Left kidney (tissue), 2 donors: Measurements from ENCODE around the gene KRTAP3-2. TPM values are rescaled to one million over a fixed set of nuclear protein-coding genes. Genes with fewer than 3 reads are reported as not detected.

Experiments
- DNase-seq: peaks from one replicate; pipeline ENCODE4 v3.0.0-alpha.2; 2013
- polyA plus RNA-seq: library from polyadenylated mRNA; unstranded; fragments of 120-200 nt; gene quantifications from one replicate; pipeline ENCODE4 v1.2.1, GENCODE V29; 2013; ENCODE audit not compliant: insufficient read length

Gene KRTAP3-2
- polyA plus RNA-seq, 1 donor = not detected

DNA sequence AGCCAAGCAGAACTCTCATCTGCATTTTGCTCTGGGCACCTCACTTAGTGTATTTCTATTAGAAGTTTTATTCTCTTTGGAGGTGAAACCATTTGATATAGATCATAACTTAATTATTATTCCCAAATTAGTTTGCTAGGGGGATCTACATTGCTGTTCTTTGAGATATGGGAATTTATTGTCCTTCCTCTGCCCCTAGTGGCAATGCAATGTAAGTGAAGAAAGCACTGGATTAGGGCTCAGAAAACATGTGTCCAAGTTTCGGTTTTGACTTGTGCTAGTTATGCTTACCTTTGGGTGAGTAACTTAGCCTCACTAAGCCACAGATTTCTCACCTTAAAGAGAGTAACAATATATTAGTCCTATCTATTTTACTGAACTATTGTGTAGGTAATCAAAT is 35.9 kb downstream of the KRTAP3-2 start:
- DNase-seq = no peak

DNA sequence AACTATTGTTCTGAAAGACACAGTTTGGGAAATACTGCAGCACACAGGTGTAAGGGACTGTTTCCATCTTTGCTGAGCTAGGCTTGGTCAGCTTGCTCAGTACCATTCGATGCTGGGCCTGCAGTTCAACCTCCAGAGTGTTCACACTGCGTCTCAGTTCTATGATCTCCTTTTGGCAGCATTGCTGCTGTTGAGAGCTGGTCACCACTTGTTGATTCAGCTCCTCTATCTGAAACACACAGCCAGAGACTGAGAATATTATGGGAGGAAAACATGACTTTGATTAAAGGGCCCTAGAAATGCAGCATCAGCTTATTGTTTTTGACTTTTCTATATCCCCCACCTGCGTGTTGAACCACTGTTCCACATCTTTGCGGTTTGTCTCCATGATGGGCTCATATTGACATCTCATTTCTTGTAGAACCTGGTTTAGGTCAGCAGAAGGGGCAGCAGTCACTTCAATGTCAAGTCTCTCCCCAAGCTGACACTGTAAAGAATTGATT is 37.6 kb downstream of the KRTAP3-2 start:
- DNase-seq = no peak

DNA sequence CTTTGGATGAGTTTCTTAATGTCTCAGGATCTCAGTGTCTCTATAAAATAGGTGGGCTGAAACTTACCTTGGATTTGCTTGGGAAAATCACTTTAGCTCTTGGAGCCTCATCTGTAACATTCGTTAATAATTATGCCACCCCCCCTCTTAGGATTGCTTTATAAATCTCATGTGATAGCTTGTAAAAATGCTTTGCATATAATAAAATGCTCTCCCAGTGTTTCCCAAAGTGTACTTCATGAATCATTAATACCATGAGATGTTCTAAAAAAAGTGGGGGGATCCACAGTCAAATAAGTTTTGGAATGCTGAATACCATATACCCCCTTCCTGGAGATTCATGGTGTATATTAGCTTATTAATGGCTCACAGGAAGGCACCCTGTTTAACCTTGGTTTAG is 38.1 kb downstream of the KRTAP3-2 start:
- DNase-seq = no peak

DNA sequence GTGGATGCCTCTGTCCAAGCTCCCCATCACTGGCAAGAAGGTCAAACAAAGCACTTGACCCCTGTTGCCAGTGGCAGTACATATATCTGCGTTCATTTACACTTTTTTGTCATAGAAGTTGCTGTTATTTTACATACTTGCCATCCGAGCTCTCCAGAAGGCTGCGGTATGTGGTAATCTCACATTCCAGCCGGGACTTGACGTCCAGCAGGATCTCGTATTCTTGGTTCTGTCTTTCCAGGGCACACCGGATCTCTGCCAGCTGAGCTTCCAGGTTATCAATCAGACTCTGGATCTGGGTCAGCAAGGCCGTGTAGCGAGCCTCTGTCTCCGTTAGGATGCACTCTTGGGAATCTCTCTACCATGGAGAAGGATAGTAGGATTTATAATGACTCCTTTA is 39.6 kb downstream of the KRTAP3-2 start:
- DNase-seq = no peak

DNA sequence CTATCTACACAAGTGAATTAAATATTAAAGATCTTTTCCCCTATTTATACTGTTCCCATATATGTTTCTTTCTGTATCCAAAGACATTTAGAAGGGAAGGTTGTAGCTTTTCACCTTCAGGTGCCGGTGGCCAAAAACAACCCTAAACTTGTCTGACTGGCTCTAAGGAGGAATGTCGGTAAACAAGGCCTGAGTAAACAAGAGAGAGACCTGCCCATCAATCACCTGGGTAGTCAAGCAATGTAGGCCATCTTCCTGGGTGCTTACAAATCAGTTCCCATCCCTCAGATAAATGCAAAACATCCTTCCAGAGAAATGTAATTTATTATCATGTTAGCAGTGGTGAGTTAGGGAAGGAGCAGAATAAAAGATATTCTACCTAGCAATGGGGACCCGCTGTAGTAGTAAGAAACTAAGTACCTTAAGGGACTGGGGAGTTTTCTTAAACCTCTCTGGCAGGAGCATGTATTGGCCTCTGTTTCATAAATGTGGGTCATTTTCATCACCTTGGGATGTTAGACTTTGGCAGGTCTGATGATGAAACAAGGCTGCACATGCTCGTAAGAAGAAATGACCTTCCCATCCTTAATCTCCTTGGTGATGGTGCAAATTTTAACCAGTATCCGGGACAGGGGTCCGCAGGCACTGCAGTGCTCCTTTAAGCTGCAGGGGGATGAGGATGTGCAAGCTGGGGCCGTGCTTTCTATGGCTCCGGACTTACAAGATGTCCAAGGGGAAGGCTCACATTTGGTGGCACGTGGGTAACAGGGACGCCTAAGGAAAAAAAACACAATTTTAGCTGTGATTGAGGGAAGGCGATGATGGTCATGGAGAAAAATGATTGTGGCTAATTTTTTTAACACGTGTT is 41.4 kb downstream of the KRTAP3-2 start:
- no peak for DNase-seq

DNA sequence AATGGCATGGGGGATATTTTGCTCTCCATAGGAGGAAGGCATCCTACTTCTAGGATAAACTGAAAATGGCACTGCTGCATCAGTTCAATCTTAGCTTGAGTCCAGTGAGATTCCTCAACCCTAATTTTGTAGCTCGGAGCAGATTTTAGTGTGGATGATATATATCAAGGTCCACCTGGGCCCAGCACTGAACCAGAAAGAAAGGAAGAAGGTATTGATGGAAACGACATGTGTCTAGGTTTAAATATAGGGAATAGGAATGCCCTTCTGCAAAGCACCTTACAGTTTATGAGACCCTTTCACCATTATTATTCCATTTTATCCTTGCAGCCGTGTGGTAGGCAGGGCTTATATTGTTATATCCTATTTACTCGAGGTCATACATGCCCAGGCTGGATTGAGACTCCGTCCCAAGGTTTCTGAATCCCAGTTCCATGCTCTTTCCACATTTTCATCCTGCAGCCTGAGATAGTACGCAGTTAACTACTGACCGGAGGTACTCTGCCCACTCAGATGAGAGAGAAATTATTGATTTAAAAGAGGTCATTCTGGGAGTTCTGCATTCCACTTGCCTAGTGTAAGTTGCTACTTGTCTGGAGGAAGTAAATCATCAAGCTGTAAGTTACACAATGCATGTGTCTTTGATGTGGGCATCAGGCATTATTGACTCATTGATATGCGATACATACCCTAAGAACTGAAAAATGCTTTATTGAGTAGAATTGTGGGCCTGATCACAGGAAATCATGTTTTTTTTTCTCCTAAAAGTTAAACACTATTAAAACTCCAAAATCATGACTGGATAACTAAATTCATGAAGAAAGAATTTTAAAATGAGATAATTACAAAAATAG is 43.1 kb downstream of the KRTAP3-2 start:
- no peak for DNase-seq

DNA sequence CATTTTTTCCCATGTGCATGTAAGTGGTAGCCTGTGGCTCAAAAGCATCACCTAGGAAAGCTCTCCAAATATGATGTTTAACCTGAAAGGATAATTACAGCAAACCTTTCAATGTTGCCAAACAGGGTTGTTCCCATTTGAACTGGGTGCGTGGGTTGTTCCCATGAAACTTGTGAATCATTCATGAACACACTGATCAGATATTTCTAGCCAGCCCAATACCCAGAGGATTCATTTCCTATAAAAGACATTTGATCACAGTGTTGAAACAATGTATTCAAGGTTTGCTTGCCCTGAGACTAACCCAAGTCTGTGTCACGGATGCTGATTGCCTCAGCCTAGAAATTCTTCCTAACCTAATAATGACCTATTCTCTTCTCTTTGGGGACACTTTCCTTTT is 45.8 kb downstream of the KRTAP3-2 start:
- no peak for DNase-seq

DNA sequence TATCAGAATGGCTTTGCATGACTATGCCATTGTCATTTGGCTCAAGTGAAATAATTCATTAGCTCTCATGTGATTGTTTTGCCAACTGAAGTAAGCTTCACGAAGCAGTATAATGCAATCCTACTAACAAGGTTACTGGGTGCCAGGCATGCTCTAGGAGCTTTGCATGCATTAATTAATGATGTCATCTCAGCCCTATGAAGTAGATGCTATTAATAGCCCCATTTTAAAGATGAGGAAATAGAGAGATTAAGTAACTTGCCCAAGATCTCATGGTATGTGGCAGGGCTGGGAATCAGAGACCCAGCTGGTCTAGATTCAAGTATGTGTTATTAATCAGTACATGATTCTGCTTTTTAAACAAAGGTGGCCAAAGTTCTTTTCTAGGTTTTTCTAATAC is 47.0 kb downstream of the KRTAP3-2 start:
- no peak for DNase-seq

DNA sequence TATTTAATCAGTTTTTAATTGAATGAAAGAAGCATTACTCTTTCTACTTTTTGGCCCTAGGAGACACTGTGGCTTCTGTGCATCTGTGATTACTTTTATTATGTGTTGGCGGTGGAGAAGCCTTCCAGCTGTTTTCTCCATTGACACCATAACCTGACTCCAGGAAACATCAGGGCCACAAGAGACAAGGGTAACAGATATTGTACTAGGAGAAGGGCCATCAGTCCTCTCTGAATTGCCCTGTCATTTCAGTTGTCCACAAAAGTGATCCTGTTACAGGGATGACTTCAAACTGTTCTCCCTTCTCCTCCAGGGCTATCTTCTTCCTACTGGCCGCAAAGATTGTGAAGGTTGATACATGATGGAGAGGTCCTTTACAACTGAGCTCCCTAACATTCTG is 47.6 kb downstream of the KRTAP3-2 start:
- DNase-seq = peak; percentile 33

DNA sequence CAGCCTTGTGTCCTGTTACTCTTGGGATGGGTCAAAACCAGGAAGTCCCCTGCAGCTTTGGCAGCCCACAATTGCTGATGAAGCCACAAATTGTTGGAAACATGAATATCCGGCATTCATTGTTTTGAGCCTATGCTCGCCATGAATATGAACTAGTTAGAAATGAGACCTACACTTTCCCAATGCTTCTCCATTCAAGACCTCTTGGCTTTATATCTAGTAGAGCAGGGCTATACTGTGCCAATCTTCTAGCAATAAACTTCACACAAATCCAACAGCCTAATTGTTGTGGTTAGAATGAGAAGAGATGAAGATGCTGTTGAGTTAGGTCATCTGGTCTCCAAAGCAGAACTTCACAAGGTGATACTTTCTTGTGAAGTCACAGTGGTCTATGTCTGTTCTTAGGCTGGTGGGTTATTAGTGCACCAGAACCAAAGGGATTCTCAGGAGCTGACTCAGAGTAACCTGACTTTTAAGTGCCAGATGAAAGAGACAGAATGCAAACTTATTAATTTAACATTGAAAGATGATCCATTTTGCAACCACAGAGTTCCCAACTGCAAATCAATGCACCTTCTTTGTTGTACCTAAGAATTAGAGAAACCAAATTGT is 48.6 kb downstream of the KRTAP3-2 start:
- no peak for DNase-seq

DNA sequence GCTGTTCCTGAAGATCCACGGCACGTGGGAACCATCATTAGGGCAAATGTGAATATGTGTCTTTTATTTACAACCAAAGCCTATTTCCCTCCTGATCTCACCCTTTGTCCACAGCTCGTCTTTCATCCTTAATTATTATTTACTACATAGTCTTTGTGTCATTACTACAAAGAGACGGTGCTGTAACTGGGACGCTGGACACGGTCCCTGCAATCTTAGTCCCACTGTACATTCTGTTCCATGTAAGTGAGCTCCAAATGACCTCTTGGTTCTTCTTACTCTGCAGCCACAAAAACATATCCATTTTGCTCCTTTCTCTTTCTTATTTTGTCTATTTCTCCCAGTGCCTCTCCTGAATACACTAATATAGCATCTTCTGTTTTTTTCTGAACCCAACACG is 49.5 kb downstream of the KRTAP3-2 start:
- DNase-seq = no peak

DNA sequence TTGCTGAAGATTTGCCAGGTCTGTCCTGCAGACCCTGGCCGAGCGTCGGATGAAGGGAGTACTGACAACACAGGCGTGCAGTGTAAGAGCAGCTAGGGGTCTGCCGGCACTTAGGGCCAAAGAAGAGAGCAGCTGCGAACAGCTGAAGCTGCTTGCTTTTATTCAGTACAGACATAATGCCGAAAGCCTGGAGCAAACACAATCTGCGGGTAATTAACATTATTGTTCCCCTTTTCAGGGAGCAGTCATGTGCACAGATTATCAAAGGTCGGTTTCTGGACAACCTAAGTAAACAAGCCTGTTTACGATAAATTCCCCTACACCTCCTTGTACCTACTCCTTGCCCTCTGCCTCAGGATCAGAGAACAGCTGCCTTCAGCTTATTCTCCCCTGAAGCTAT is 50.3 kb downstream of the KRTAP3-2 start:
- no peak for DNase-seq

Other genes starting within 250 kb of the KRTAP3-2 start
- not detected for gene KRT25, start 244.6 kb downstream of the KRTAP3-2 start, polyA plus RNA-seq
- not detected for gene KRT26, start 227.7 kb downstream of the KRTAP3-2 start, polyA plus RNA-seq
- gene KRT27, start 217.4 kb downstream of the KRTAP3-2 start, polyA plus RNA-seq = not detected
- not detected for gene KRT28, start 199.9 kb downstream of the KRTAP3-2 start, polyA plus RNA-seq
- 45.2 TPM for gene KRT10, start 177.3 kb downstream of the KRTAP3-2 start, polyA plus RNA-seq
- 0.37 TPM for gene KRT12, start 132.7 kb downstream of the KRTAP3-2 start, polyA plus RNA-seq
- gene KRT20, start 114.7 kb downstream of the KRTAP3-2 start, polyA plus RNA-seq = 0.33 TPM
- gene KRT23, start 62.3 kb downstream of the KRTAP3-2 start, polyA plus RNA-seq = 1.1 TPM
- not detected for gene KRT39, start 33.0 kb downstream of the KRTAP3-2 start, polyA plus RNA-seq
- gene KRT40, start 15.6 kb downstream of the KRTAP3-2 start, polyA plus RNA-seq = not detected
- not detected for gene KRTAP3-3, start 5.7 kb downstream of the KRTAP3-2 start, polyA plus RNA-seq
- not detected for gene KRTAP3-1, start 9.2 kb upstream of the KRTAP3-2 start, polyA plus RNA-seq
- gene KRTAP1-5, start 27.3 kb upstream of the KRTAP3-2 start, polyA plus RNA-seq = not detected
- not detected for gene KRTAP1-4, start 30.3 kb upstream of the KRTAP3-2 start, polyA plus RNA-seq
- not detected for gene KRTAP1-3, start 35.0 kb upstream of the KRTAP3-2 start, polyA plus RNA-seq
- not detected for gene KRTAP1-1, start 41.5 kb upstream of the KRTAP3-2 start, polyA plus RNA-seq
- not detected for gene KRTAP2-1, start 47.4 kb upstream of the KRTAP3-2 start, polyA plus RNA-seq
- gene KRTAP2-2, start 55.3 kb upstream of the KRTAP3-2 start, polyA plus RNA-seq = not detected
- gene KRTAP2-3, start 60.2 kb upstream of the KRTAP3-2 start, polyA plus RNA-seq = not detected
- not detected for gene KRTAP2-4, start 66.0 kb upstream of the KRTAP3-2 start, polyA plus RNA-seq
- gene KRTAP4-7, start 84.2 kb upstream of the KRTAP3-2 start, polyA plus RNA-seq = not detected
- gene KRTAP4-8, start 98.2 kb upstream of the KRTAP3-2 start, polyA plus RNA-seq = not detected
- gene KRTAP4-16, start 102.3 kb upstream of the KRTAP3-2 start, polyA plus RNA-seq = not detected
- not detected for gene KRTAP4-9, start 105.5 kb upstream of the KRTAP3-2 start, polyA plus RNA-seq
- not detected for gene KRTAP4-11, start 118.5 kb upstream of the KRTAP3-2 start, polyA plus RNA-seq
- not detected for gene KRTAP4-12, start 124.3 kb upstream of the KRTAP3-2 start, polyA plus RNA-seq
- not detected for gene KRTAP4-6, start 140.6 kb upstream of the KRTAP3-2 start, polyA plus RNA-seq
- not detected for gene KRTAP4-5, start 149.9 kb upstream of the KRTAP3-2 start, polyA plus RNA-seq
- gene KRTAP4-4, start 160.8 kb upstream of the KRTAP3-2 start, polyA plus RNA-seq = not detected
- not detected for gene KRTAP4-3, start 168.3 kb upstream of the KRTAP3-2 start, polyA plus RNA-seq
- not detected for gene KRTAP4-2, start 178.3 kb upstream of the KRTAP3-2 start, polyA plus RNA-seq
- not detected for gene KRTAP4-1, start 185.0 kb upstream of the KRTAP3-2 start, polyA plus RNA-seq
- not detected for gene KRTAP9-1, start 190.0 kb upstream of the KRTAP3-2 start, polyA plus RNA-seq
- gene KRTAP9-2, start 226.7 kb upstream of the KRTAP3-2 start, polyA plus RNA-seq = not detected
- not detected for gene KRTAP9-3, start 232.5 kb upstream of the KRTAP3-2 start, polyA plus RNA-seq
- gene KRTAP9-8, start 238.1 kb upstream of the KRTAP3-2 start, polyA plus RNA-seq = not detected
- gene KRTAP9-4, start 249.8 kb upstream of the KRTAP3-2 start, polyA plus RNA-seq = not detected